ENCODE measurements around the gene FOXO1. TPM values are rescaled to one million over a fixed set of nuclear protein-coding genes. Genes with fewer than 3 reads are reported as not detected.
A peak's percentile ranks its signal among the peaks of the same experiment; 100 is the strongest.

FOXO1 gene
- total RNA-seq, 1 donor from 2014 or later, result 65.8 TPM

GRCh38 chr13:40596484-40596883 is 70.0 kb downstream of the FOXO1 start:
- peaks cover 59% of the 10 kb centered on the region for H3K4me1 Mint-ChIP-seq (ENCODE audit: unreplicated experiment)
- H3K9me3 Mint-ChIP-seq (ENCODE audit: unreplicated experiment), result no peaks in the 10 kb centered on the region
- no peak for DNase-seq (ENCODE audit: low spot score)
- no peak overlapping the region for H3K27ac Mint-ChIP-seq (ENCODE audit: unreplicated experiment)
- H3K36me3 Mint-ChIP-seq (ENCODE audit: low read depth, unreplicated experiment), result no peaks in the 10 kb centered on the region
- H3K27me3 Mint-ChIP-seq (ENCODE audit: unreplicated experiment), result peaks cover 6% of the 10 kb centered on the region
- no peak overlapping the region for H3K4me3 Mint-ChIP-seq (ENCODE audit: unreplicated experiment)
- TF ChIP-seq, protein P1, sequence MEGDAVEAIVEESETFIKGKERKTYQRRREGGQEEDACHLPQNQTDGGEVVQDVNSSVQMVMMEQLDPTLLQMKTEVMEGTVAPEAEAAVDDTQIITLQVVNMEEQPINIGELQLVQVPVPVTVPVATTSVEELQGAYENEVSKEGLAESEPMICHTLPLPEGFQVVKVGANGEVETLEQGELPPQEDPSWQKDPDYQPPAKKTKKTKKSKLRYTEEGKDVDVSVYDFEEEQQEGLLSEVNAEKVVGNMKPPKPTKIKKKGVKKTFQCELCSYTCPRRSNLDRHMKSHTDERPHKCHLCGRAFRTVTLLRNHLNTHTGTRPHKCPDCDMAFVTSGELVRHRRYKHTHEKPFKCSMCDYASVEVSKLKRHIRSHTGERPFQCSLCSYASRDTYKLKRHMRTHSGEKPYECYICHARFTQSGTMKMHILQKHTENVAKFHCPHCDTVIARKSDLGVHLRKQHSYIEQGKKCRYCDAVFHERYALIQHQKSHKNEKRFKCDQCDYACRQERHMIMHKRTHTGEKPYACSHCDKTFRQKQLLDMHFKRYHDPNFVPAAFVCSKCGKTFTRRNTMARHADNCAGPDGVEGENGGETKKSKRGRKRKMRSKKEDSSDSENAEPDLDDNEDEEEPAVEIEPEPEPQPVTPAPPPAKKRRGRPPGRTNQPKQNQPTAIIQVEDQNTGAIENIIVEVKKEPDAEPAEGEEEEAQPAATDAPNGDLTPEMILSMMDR (IDR thresholded peaks at IDR 0.05; ENCODE audit: unreplicated experiment), result no peak

GRCh38 chr13:40595693-40596092 is 70.7 kb downstream of the FOXO1 start:
- Mint-ChIP-seq H3K36me3 (ENCODE audit: low read depth, unreplicated experiment) (no peaks in the 10 kb centered on the region), H3K4me1 (ENCODE audit: unreplicated experiment) (peaks cover 66% of the 10 kb centered on the region), H3K9me3 (ENCODE audit: unreplicated experiment) (no peaks in the 10 kb centered on the region), H3K27ac (ENCODE audit: unreplicated experiment) (no peak overlapping the region), H3K27me3 (ENCODE audit: unreplicated experiment) (peaks cover 6% of the 10 kb centered on the region), H3K4me3 (ENCODE audit: unreplicated experiment) (no peak overlapping the region)
- DNase-seq (ENCODE audit: low spot score), result no peak
- TF ChIP-seq, protein P1 (IDR thresholded peaks at IDR 0.05; ENCODE audit: unreplicated experiment), result no peak

- no peaks in the 10 kb centered on the region for H3K27me3 Mint-ChIP-seq (ENCODE audit: unreplicated experiment)
- H3K9me3 Mint-ChIP-seq (ENCODE audit: unreplicated experiment), result no peaks in the 10 kb centered on the region
- peaks cover 75% of the 10 kb centered on the region for H3K4me1 Mint-ChIP-seq (ENCODE audit: unreplicated experiment)
- no peak for DNase-seq (ENCODE audit: low spot score)
- TF ChIP-seq, protein P1 (IDR thresholded peaks at IDR 0.05; ENCODE audit: unreplicated experiment), result no peak
- peak overlapping the region; percentile 31 for H3K4me3 Mint-ChIP-seq (ENCODE audit: unreplicated experiment)
- peaks cover 6% of the 10 kb centered on the region for H3K36me3 Mint-ChIP-seq (ENCODE audit: low read depth, unreplicated experiment)
- H3K27ac Mint-ChIP-seq (ENCODE audit: unreplicated experiment), result peak overlapping the region; percentile 58
Observed at GRCh38 chr13:40592035-40592434, 74.4 kb downstream of the FOXO1 start.

DNA sequence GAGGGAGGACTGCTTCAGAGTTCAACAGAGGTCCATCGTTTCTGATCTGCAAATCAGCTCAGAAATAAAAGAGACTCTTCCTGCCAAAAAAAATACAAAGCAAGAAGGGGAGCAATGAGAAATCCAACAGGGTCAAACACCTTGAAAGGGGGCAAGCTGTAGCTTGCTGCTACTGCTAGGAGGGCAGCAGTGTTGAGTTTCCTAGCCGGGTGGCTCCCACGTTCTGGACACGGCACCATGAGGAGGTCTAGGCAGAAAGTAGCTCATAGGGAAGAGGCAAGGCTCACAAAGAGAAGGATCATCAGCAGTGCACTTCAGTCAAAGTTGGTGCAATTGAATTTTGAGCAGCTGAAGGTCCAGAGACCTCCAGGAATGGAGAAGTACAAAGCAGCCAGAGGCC is 75.3 kb downstream of the FOXO1 start:
- Mint-ChIP-seq H3K27ac (ENCODE audit: unreplicated experiment) (peak overlapping the region; percentile 98), H3K4me1 (ENCODE audit: unreplicated experiment) (peaks cover 79% of the 10 kb centered on the region), H3K4me3 (ENCODE audit: unreplicated experiment) (no peak overlapping the region), H3K27me3 (ENCODE audit: unreplicated experiment) (no peaks in the 10 kb centered on the region), H3K36me3 (ENCODE audit: low read depth, unreplicated experiment) (peaks cover 6% of the 10 kb centered on the region), H3K9me3 (ENCODE audit: unreplicated experiment) (no peaks in the 10 kb centered on the region)
- no peak for DNase-seq (ENCODE audit: low spot score)
- TF ChIP-seq, protein P1 (IDR thresholded peaks at IDR 0.05; ENCODE audit: unreplicated experiment), result no peak

DNA sequence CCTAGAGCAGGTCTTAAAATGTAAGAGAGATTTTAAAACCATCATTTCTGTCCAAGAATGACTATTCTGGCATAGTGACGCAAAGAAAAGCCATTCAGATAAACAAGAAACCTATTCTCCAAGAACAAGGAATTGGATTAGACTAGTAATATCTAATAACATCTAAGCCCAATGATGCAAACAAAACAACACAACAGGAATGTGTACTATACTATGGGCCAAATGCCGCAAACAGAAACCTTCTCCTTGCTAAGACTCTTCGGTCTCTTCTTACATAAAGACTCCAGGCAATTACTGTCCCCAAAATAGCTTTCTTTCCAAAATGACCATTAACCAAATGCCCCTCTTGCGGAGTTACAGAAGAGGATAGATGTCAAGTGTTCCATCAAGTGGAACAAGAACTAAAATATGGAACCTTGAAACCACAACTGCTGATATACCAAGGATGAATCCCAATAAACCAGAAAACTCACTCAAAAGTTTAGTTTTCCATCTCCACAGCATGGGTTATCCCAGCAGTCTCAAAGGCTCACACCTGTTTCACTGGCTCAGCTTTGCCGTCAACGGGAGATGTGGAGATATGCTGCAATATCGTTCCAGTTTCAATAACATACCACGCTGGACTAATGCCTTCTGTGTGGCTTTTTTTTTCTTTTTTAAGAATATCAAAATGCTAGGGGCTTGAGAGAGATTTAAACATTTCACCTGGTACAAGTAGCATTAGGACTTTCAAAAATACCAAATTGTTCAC is 76.2 kb downstream of the FOXO1 start:
- Mint-ChIP-seq H3K4me3 (ENCODE audit: unreplicated experiment) (peak overlapping the region; percentile 59), H3K9me3 (ENCODE audit: unreplicated experiment) (no peaks in the 10 kb centered on the region), H3K27me3 (ENCODE audit: unreplicated experiment) (peaks cover 4% of the 10 kb centered on the region), H3K4me1 (ENCODE audit: unreplicated experiment) (peaks cover 85% of the 10 kb centered on the region), H3K36me3 (ENCODE audit: low read depth, unreplicated experiment) (peaks cover 7% of the 10 kb centered on the region), H3K27ac (ENCODE audit: unreplicated experiment) (peak overlapping the region; percentile 98)
- no peak for DNase-seq (ENCODE audit: low spot score)
- TF ChIP-seq, protein P1 (IDR thresholded peaks at IDR 0.05; ENCODE audit: unreplicated experiment), result no peak
